ENCODE data around the gene ROBO1. TPM values are rescaled to one million over a fixed set of nuclear protein-coding genes. Genes with fewer than 3 reads are reported as not detected.

The ROBO1 gene
- total and polyA plus RNA-seq, 2 of the 13 experiments (the other 11 are each of a cell fraction or from before 2014, with no cell fraction given): 52.2 to 71.0 TPM

- ATAC-seq: no peak
- ChIA-PET CTCF (ENCODE audit: low intra/inter-chr PET ratio, low total read pairs) (no interaction called here), POLR2A (no interaction called here)
- no peak for TF ChIP-seq NCOA2 (CRISPR knock-in tag; IDR thresholded peaks at IDR 0.05)
- peak; percentile 95 for TF ChIP-seq MAFF (IDR thresholded peaks at IDR 0.05; ENCODE audit: low read depth, low read length)
- no peak for TF ChIP-seq MTF2 (CRISPR knock-in tag; IDR thresholded peaks at IDR 0.05; ENCODE audit: borderline replicate concordance)
- TF ChIP-seq MAFK (conservative IDR thresholded peaks at IDR 0.05 in 1 of 2, IDR thresholded peaks at IDR 0.05 in 1 of 2; ENCODE audit: low read length in 2 of 2): peak; percentile 93 to 97
- peak; percentile 51 for TF ChIP-seq CTCF (CRISPR knock-in tag; IDR thresholded peaks at IDR 0.05)
- TF ChIP-seq STAG1 (CRISPR knock-in tag; IDR thresholded peaks at IDR 0.05): peak; percentile 39
- Histone ChIP-seq H2AFZ (ENCODE audit: low read length) (no peak overlapping the region), H4K20me1 (ENCODE audit: insufficient read depth, low read length) (no peaks in the 10 kb centered on the region), H3K79me2 (ENCODE audit: insufficient read depth, low read length) (no peaks in the 10 kb centered on the region), H3K4me2 (ENCODE audit: low read depth, low read length) (no peak overlapping the region), H3K4me1 (ENCODE audit: insufficient read depth, low read length) (no peaks in the 10 kb centered on the region), H3K9ac (ENCODE audit: insufficient read depth, low read depth, low read length) (no peak overlapping the region), H3K27me3 (ENCODE audit: control insufficient read depth in 1 of 2, insufficient read depth in 2 of 2, low read length in 2 of 2) (no peaks in the 10 kb centered on the region), H3K27ac (ENCODE audit: extremely low read length, insufficient read depth, low read length) (no peak overlapping the region), H3K9me3 (ENCODE audit: low read length) (no peaks in the 10 kb centered on the region), H3K4me3 (replicated peaks in 1 of 3; ENCODE audit: insufficient read depth in 1 of 3, low read depth in 2 of 3, low read length in 3 of 3) (no peak overlapping the region), H3K36me3 (replicated peaks in 1 of 2; ENCODE audit: control insufficient read depth in 1 of 2, insufficient read depth in 2 of 2, low read length in 2 of 2) (no peaks in the 10 kb centered on the region)
- WGBS (ENCODE audit: low lambda C conversion rate): 7% methylated on average over 7 of the region's 7 CpGs
- DNase-seq (ENCODE audit: low spot score): no peak
- intact Hi-C loops (cut with micrococcal nuclease; ENCODE audit: unreplicated experiment): loop anchor here (1.0 to 2.0 kb wide), 2 partner anchors 134 to 411 kb away; no protein-coding TSS in a partner anchor
- FAIRE-seq: no peak
- in situ Hi-C loops (cut with HindIII; ENCODE audit: extremely low pct_ligation_motif_present, low pct_unique_long_range_greater_than_20kb): no loop called here
- no TSS peak for BruUV-seq (replicated peaks)
Measured at GRCh38 chr3:79497447-79498111, 270.2 kb downstream of the ROBO1 start.
